Left renal cortex interstitium (tissue), 4 donors: ENCODE data around the gene C1QTNF5. TPM values are rescaled to one million over a fixed set of nuclear protein-coding genes. Genes with fewer than 3 reads are reported as not detected.

Experiments used
- DNase-seq, 4 donors: peaks; one replicate each; pipeline ENCODE4 v3.0.0-alpha.2; 2013; ENCODE audit warnings: low read depth in 4 of 4, low spot score in 2 of 4, missing footprints in 1 of 4
- polyA plus RNA-seq, 4 donors: library from polyadenylated mRNA; unstranded; fragments of 120-200 nt; gene quantifications; one replicate each; pipeline ENCODE4 v1.2.1, GENCODE V29; 2013; ENCODE audit not compliant: insufficient read length in 4 of 4

C1QTNF5 gene
- polyA plus RNA-seq, 4 donors = 22.0 to 43.2 (median 26.9) TPM

DNA sequence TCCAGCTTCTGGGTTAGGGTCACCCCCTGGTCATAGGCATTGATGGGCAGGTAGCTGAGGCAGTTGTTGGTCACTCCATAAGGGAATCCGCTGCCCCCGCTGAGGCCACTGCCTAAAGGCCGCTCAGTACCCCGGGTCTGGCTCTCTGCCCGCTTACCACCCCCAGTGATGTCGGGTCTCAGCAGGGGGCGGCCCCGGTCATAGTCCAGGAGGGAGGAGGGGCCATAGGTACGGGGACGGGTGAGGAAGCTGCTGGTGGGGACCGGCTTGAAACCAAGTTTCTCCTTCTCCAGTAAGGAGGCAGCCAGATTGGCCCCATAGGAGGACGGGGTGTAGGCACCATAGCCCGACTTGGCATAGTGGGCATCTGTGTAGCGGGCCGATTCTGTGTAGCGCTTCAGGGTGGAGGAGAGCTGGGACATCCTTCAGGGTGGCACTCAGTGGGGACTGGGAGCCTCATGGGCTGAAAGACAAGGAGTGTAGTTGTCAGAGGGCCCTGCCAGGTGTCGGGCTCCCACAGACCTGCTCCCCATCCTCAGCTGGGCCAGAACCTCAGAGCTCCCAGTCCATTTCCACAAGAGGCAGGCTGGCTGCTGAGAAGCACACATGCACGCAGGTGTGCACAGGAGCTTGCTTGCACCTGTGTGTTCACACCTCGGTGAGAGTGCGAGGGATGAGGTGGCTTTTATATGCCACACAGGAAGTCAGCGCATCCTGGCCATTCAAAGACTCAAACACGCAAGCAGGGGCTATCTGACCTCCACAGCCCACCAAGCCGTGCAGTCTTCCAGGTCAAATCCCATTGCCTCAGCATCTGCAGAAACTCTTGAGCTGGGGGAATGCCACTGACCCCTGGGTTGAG lies 32.6 kb upstream of the C1QTNF5 start:
- no peak for DNase-seq

DNA sequence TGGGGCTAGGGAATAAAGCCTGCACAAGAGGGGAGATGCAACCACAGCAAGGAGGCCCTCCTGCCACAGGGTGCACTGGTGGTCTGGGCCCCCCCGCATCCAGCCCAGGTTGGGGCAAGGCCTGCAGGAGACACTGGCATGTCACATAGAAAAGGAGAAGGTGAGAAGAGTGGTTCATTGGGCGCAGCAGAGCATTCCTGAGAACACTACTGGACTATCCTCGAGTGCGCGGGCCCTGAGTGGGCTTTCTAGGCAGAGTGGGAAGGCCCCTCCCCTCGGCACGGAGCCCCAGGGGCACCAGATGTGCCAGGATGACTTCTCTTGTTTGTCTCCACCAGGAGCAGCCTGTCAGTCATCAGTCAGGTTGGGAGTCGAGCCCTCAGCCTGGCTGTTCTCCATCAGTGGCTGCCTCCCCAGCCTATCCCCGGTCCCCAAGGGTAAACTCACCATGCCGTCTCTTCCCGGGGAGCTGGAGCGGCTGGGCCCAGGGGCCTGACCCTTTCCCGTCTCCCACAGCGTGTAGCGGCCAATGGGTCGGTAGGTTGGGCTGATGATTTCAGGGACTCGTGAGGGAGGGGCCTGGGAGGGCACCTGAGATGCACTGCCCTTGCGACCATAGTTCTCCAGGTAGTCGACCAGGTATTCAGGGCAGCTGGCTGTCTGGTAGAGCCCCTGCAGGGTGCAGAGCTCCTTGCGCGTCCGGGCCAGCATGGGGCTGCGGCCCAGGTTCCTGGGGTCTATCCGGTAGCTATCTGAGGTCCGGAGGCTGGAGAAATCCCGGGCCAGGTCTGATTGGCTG lies 31.8 kb upstream of the C1QTNF5 start:
- DNase-seq = no peak

DNA sequence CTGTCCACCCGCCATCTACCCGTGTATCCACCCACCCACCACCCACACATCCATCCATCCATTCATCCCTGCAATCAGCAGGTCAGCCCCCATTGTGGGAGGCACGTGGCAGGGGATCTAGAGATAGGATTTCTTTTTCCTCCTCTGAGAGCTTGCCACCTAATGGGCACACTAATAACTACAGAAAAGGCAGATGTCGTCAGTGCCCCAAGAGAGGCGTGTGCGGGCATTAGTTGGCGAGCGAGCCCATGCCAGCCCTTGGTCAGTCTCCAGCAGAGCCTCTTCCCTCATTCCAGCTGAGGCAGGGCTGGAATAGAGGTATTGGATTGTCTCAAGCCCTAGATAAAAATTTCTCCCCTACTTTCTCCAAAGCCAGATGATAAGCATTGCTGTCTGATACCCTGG lies 31.1 kb upstream of the C1QTNF5 start:
- DNase-seq = no peak

DNA sequence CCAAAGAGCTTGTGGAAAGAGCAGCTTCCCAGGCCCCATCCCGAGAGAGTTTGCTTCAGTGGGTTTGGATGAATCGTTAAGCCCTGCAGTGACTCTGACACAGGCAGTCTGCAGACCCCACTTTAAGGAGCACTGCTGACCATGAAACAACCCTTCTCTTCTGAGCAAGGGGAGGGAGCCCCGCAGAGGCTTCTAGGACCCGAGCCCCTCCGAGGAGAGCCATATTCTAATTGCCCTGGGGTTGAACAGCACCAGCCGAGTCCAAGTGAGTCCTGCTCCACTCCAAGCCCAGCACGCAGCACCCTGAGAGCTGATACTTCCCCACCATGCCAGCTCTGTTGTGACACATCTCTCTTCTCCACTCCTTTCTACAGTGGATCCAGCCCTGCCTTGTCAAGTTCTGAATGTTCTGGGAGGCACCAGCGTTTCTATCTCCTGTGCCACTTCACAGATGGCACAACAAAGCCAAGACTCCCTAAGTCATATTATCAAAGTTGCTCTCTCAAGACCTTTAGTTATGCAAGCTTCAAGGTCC lies 30.5 kb upstream of the C1QTNF5 start:
- no peak for DNase-seq

DNA sequence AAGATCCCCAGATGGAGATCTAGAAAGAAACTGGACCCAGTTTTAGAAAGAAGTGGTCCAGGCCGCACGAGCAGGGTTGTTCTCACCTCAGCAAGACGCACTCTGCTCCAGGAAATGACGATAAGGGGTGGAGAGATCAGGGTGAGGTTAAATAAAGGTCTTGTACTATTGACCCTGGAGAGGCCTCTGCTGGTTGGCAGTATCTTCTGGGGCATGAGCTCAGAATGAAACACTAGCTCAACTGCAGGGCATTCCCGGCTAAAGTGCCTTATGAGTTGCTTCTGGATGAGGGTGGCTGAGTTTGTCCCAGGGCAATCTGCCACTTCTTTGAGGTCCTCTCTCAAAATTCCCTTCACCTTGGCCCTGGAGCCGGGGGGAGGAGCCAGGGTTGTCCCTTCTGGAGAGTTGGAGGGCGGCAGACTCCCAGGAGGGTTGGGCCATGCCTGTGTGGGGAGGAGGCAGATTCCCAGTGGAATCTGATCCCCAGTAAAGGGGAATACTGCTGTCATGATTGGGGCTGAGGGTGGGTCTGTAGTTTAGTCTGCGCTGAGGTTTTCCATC lies 29.9 kb upstream of the C1QTNF5 start:
- no peak for DNase-seq

- no peak for DNase-seq
These were observed 28.6 kb upstream of the C1QTNF5 start for GRCh38 chr11:119369132-119369925.

GRCh38 chr11:119368121-119369034 lies 27.7 kb upstream of the C1QTNF5 start:
- DNase-seq = no peak

DNA sequence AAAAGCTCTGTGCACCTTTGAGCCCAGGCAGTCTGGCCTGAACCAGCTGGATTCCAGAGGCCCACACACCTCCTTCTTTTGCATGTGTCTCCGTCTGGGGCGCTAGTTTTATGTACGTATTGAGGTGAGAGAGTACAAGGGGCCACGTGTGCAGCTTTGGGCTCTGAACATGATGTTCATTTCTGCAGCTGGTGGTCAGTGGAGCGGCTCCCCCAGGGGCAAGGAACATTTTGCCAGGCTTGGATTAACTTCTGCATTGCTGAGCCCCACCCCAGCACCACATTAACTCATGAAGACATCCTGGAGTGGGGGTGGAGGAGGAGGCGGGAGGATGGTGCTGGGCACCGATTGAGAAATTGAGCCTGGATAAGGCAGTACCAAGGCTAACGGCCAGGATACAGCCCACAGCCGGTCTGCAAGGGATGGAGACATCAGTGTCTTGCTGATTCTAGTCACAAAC lies 27.0 kb upstream of the C1QTNF5 start:
- no peak for DNase-seq

GRCh38 chr11:119366690-119367620 lies 26.3 kb upstream of the C1QTNF5 start:
- no peak for DNase-seq

- no peak for DNase-seq
These were observed 24.4 kb upstream of the C1QTNF5 start for GRCh38 chr11:119365071-119365591.

DNA sequence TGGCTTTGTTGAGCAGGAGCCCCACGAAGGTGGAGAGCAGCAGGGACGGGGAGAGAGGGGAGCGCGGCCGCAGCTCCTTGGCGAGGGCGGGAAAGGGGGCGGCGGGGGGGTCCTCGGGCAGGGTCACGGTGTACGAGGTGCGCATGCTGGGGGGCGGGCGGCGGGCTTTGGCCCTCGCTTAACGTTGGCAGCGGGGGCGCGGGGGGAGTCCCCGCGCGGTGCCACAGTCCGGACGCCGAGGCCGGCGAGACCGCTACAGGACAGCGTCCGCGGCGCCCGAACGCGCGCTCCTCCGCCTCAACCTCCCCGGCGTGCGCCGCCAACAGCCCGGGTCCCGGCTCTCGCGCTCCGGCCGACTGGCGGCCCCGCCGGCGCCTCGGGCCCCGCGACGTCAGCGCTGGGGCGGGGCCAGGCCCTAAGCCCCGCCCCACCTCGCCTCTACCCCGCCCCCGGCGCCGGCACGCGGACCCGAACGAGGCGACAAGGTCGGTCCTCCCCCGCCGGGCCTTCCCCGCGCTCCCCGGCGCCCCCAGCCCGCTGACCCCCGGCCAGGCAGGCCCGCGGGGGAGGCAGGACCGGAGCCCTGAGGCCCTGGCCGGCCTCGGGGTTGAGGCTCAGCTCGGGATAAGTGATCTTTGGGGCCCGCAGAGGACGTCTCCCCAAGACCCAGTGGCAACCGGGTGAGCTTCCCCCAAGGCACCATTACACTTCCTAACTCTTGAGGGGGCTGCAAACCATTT lies 23.3 kb upstream of the C1QTNF5 start:
- no peak for DNase-seq

DNA sequence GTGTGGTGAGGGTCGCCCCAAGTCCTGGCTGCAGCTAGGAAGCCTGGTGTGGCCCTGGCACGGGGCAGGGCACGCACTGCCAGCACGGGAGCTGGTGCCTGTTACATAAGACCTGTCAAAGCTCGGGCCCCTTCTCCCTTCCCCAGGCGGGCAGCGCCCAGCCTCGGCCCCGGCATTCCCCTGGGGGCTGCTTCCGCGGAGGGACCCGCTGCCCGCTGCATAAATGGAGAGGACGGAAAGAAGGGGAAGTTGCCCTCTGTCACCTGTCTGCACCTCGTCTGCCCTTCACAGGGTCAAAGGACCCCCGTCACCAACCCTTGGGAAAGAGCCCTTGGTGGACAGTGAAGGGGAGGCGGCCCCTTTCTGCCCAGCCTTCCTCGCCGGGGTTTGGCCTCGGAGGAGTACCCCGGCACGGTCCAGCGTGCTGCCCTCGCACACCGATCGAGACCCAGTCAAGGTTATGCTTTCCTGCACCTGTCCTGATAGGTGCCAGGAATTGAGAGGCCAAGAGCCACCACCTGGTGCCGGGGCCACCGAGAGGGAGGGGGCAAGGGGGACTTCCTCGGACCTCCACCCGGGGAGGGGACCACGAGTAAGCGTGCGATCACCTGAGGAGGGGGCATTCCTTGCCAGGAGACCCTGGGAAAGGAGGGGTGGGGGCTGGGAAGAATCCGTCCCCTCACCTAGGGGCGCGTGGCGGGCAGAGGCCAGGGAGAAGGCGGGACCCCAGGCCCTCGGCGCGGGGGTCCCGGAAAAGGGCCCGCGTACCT lies 22.6 kb upstream of the C1QTNF5 start:
- DNase-seq = no peak

DNA sequence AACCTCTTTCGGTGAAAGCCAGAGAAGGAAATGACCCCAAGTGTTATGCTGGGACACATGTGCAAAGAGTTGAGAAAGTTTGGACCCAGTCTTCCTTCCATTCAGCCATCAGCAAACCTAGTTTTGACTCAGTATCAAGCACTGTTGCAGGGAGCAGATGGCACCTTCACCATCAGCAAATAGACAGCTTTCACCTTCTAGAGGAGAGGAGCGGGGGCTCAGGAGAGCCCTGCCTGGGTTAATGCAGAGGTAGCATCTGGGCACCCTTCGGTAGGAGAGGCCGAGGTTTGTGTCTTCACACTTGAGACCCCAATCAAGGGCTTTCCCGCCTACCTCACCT lies 22.0 kb upstream of the C1QTNF5 start:
- no peak for DNase-seq

DNA sequence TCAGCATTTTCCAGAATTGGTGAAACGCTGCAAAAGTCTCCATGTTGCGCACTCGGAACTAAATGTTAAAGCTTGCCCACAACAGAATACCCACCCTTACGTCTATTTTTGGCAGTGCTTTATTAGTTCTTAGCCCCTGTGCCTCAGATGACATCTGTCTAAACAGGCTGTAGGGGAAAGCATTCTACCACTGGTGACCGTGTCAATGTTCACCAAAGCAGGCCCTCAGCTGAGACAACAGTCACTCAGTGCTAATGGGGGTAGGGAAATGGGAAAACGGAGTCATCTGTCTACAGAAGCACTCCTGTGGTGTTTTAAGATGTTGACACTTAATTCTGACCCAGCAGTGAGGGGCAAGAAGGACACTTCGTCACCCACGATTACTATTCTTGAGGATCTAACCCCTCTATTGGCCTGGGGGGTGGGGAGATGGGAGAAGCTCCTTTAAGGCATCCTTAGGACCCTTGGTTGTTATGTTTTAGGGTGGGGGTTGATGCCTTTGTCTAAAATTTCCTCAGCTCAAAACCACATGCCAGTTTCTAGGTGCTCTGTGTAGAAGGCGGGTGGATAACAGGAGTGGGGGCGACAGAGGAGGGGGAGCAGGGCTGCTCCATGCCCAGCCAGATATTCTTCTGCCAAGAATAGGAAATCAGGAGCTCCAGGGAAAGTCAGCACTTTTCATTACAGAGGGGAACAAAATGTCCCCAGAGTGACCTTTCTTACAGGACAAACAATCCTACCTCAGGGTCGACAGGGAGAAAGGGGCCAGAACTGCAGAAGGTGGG lies 21.4 kb upstream of the C1QTNF5 start:
- no peak for DNase-seq

- DNase-seq = no peak
These were observed 20.5 kb upstream of the C1QTNF5 start for GRCh38 chr11:119361056-119361787.
